Lower leg skin (tissue), 4 donors: Measurements from ENCODE around the gene LAMC3. TPM values are rescaled to one million over a fixed set of nuclear protein-coding genes. Genes with fewer than 3 reads are reported as not detected.

Experiments
- DNase-seq, 2 donors: peaks; one replicate each; pipeline ENCODE4 v3.0.0-alpha.2; 2019; ENCODE audit warnings: low spot score in 2 of 2
- H3K4me3 ChIP-seq: fragments of 200-600 bp; sonication (generic); 2 replicates; pipeline ENCODE4 v1.5.1; 2017; ENCODE audit warnings: mild to moderate bottlenecking, low read depth; ENCODE audit not compliant: poor library complexity, severe bottlenecking
- POLR2A ChIP-seq, 2 donors: fragments of 450-650 bp; IDR thresholded peaks; one replicate each; pipeline ENCODE4 v1.6.1; 2016 to 2017; ENCODE audit warnings: antibody characterized with exemption in 2 of 2, mild to moderate bottlenecking in 1 of 2, moderate library complexity in 1 of 2
- WGBS, 2 donors: methylation state at CpG; one replicate each; pipeline ENCODE4 v1.1.5; 2018; 5-methylcytosine and 5-hydroxymethylcytosine counted together
- intact Hi-C: fragments of 100-400 bp; cut with DNase I; formaldehyde crosslinking; loops from one replicate; pipeline ENCODE4 v1.15.0; 2023; ENCODE audit warnings: low total_unique reads
- total RNA-seq, 4 donors: library from RNA; depleted of rRNA; stranded (reverse); fragments of >200 nt; gene quantifications; one replicate each; pipeline ENCODE4 v1.1.0, GENCODE V29; 2016
- TF ChIP-seq, protein P1 (sequence below), 3 donors: fragments of 450-650 bp; IDR thresholded peaks; one replicate each; pipeline ENCODE4 v1.5.1; 2016; ENCODE audit warnings: antibody characterized with exemption in 3 of 3, mild to moderate bottlenecking in 3 of 3, moderate library complexity in 2 of 3

LAMC3 gene
- total RNA-seq, 4 donors from 2014 or later, result 9.1 to 23.0 (median 11.2) TPM

DNA sequence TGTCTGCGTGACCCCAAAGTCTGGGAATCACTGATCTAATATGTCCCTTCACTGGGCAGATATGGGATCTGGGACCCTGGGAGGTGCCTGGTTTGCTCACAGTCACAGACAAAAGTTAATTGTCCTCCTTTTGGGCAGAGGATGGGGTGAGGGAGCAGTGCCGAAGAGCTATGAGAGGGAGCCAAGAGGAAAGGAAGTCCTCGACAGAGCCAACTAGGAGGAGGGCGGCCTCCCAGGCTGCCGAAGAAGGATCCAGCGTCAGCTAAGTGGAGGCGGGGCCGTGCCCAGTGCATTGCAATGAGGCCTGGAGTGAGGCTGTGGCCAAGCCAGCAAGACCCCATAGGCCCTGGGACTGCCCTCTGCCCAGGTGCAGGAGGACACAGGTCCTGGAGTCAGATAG is 98.8 kb downstream of the LAMC3 start:
- intact Hi-C loops, result no loop called here
- 67 to 69% methylated on average over 8 of the region's 8 CpGs for WGBS, 2 donors
- TF ChIP-seq, protein P1, sequence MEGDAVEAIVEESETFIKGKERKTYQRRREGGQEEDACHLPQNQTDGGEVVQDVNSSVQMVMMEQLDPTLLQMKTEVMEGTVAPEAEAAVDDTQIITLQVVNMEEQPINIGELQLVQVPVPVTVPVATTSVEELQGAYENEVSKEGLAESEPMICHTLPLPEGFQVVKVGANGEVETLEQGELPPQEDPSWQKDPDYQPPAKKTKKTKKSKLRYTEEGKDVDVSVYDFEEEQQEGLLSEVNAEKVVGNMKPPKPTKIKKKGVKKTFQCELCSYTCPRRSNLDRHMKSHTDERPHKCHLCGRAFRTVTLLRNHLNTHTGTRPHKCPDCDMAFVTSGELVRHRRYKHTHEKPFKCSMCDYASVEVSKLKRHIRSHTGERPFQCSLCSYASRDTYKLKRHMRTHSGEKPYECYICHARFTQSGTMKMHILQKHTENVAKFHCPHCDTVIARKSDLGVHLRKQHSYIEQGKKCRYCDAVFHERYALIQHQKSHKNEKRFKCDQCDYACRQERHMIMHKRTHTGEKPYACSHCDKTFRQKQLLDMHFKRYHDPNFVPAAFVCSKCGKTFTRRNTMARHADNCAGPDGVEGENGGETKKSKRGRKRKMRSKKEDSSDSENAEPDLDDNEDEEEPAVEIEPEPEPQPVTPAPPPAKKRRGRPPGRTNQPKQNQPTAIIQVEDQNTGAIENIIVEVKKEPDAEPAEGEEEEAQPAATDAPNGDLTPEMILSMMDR (IDR thresholded peaks at IDR 0.05), result no peak
- no peak for TF ChIP-seq POLR2A (IDR thresholded peaks at IDR 0.05)

DNA sequence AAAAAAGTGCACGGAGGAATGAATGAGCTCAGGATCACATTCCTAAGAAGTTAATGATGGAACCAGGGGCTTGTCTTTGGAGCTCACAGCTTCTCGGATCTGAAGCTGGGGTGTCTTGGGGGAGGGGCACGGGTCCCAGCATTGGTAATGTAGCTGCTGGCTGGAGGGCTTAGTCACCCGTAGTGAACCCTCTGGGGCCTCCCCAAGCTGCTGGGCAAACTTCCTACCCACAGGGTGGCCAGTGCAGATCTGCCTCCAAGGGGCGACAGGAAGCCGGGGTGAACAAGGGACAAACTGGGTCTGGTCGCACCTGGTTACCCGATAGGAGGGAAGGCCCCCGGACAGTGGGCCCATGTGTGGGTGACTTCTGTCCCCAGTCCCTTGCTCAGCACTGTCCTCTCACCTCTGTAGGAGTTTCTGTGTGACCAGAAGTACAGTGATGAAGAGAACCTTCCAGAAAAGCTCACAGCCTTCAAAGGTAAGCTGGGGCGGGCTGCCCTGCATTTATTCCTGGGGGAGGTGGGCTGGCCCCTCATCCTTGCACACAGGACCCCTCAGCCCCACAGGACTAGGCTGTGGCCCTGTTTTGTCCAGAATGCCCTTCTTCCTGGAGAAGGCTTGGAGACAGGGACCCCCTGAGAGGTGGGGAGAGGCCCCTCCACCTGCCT is 102.3 kb downstream of the LAMC3 start:
- WGBS, 2 donors, result 60 to 64% methylated on average over 10 of the region's 10 CpGs
- no peak for TF ChIP-seq POLR2A (IDR thresholded peaks at IDR 0.05)
- TF ChIP-seq, protein P1 (IDR thresholded peaks at IDR 0.05), result no peak
- no peak for DNase-seq
- intact Hi-C loops, result no loop called here
- no peak overlapping the region for H3K4me3 ChIP-seq

More for the DNA sequence above, 98.8 kb downstream of the LAMC3 start:
- DNase-seq, result no peak
- H3K4me3 ChIP-seq, result no peak overlapping the region

DNA sequence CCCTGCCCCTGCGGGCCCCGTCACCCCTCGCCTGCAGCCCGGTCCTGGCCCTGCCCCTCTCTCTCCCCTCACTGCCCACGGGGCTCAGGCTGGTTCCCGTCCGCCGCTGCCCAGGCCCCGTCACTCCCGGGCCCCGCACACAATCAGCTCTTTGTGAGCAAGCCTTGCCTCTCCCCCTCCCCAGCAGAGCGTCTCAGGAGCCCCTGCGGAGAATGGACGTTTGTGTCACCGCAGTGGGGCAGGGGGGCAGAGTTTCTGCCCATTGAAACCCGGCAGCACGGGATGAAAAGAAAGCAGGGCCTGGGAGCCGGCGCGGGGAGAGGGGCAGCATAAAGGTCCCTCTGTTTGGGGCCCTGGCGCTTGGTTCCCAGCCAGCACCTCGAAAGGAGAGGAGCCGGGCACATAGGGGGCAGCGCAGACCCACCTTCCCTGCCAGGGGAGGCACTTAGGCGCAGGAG is 102.9 kb downstream of the LAMC3 start:
- WGBS, 2 donors, result 86 to 89% methylated on average over 24 of the region's 25 CpGs

DNA sequence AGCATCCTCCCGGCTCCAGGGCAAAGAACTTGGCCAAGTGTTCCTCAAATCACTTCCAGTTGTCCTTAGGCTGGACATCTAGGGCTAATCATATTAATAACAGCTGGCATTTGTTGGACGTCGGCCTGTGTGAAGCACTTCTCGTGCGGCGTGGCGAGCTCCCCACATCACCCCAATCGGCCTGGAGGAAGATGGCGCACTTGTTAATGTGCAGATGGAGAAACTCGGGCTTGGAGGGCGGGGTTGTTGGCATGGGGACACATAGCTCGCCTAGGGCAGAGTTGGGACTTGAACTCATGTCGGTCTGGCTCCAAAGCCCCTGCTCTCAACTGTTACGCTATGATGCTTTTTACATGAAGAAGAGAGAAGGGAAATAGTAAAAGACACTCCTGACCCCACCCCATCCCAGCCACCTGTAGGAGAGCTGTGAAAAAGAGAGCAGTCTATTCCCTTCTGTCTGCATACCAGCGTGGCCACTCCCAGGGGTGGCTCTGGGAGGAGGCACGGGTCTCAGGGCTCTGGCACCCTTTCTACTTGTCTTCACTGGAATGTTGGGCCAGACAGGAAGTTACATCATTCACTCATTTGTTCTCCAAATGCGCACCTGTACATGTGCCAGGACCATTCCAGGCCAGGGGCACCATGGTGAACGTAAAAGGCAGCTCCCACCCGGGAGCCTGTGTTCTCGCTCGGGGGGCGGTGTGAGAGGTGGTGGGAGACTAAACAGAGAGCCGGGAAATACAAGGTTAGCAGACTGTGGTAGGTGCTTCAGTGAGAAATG is 103.6 kb downstream of the LAMC3 start:
- TF ChIP-seq, protein P1 (IDR thresholded peaks at IDR 0.05), result no peak
- TF ChIP-seq POLR2A (IDR thresholded peaks at IDR 0.05), result no peak
- no peak for DNase-seq
- H3K4me3 ChIP-seq, result no peak overlapping the region
- intact Hi-C loops, result no loop called here
- 67% methylated on average over 22 to 23 of the region's 23 CpGs for WGBS, 2 donors

More for the DNA sequence above, 102.9 kb downstream of the LAMC3 start:
- intact Hi-C loops, result no loop called here
- DNase-seq, result no peak
- TF ChIP-seq POLR2A (IDR thresholded peaks at IDR 0.05), result no peak
- TF ChIP-seq, protein P1 (IDR thresholded peaks at IDR 0.05), result no peak
- H3K4me3 ChIP-seq, result no peak overlapping the region

DNA sequence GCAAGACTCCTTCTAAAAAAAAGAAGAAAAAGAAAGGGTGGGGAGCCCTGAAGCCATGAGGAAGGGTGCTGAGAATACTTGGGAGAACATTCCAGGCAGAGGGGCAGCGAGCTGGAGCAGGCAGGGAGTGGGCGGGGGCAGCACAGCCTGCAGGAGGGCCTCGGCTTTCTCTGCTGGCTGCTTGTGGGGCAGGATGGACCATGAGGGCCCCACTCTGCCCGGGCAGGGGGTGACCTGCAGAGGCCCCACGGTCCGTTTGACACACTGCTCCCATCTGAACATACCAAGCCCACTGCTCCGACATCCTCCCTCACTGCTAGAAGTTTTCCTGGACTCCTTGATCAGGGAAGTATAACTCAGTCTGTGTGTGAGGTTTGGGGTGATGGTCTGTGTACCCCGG is 104.7 kb downstream of the LAMC3 start:
- no peak overlapping the region for H3K4me3 ChIP-seq
- DNase-seq, result no peak
- intact Hi-C loops, result no loop called here
- WGBS, 2 donors, result 78 to 82% methylated on average over 8 of the region's 8 CpGs
- no peak for TF ChIP-seq POLR2A (IDR thresholded peaks at IDR 0.05)
- TF ChIP-seq, protein P1 (IDR thresholded peaks at IDR 0.05), result no peak
